ENCODE data around the gene AAMP.

DNA sequence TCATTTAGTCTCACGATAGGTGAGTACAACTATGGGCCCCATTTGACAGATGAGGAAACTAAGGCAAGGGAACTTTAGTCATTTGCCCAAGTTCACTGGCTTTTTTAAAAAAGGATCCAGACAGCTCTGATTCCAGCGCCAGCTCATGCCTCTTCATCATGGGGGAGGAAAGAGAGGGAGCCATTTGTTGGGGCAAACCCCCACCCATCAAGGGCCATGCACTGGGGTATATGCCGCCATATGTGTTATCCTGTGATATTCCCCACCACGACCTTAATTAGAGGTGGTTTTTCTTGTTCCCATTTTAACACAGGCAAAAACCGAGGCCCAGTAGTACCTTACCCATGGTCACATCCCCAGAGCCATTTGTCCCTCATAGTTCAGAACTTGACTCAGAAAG lies 9.8 kb downstream of the AAMP start:
- no peak for TF ChIP-seq POLR2A (IDR thresholded peaks at IDR 0.05)
- TF ChIP-seq, protein P1, sequence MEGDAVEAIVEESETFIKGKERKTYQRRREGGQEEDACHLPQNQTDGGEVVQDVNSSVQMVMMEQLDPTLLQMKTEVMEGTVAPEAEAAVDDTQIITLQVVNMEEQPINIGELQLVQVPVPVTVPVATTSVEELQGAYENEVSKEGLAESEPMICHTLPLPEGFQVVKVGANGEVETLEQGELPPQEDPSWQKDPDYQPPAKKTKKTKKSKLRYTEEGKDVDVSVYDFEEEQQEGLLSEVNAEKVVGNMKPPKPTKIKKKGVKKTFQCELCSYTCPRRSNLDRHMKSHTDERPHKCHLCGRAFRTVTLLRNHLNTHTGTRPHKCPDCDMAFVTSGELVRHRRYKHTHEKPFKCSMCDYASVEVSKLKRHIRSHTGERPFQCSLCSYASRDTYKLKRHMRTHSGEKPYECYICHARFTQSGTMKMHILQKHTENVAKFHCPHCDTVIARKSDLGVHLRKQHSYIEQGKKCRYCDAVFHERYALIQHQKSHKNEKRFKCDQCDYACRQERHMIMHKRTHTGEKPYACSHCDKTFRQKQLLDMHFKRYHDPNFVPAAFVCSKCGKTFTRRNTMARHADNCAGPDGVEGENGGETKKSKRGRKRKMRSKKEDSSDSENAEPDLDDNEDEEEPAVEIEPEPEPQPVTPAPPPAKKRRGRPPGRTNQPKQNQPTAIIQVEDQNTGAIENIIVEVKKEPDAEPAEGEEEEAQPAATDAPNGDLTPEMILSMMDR (IDR thresholded peaks at IDR 0.05): no peak
